Ureter (tissue), 1 donor: ENCODE measurements around the gene NPPA. TPM values are rescaled to one million over a fixed set of nuclear protein-coding genes. Genes with fewer than 3 reads are reported as not detected.
A peak's percentile ranks its signal among the peaks of the same experiment; 100 is the strongest.

Experiments
- DNase-seq: peaks from one replicate; pipeline ENCODE4 v3.0.0-alpha.2; 2020; ENCODE audit warnings: low spot score
- total RNA-seq: library from RNA; stranded (reverse); gene quantifications from one replicate; pipeline ENCODE4 v1.2.4, GENCODE V29; 2023
- donor health status: DM: yes; HTN: yes; CAD: no.

Gene NPPA
- total RNA-seq, 1 donor from 2014 or later: not detected

- DNase-seq: no peak
Measured at GRCh38 chr1:11842154-11843041, 5.2 kb downstream of the NPPA start.

GRCh38 chr1:11841245-11842153 is 6.1 kb downstream of the NPPA start:
- DNase-seq: no peak

- no peak for DNase-seq
Measured at GRCh38 chr1:11839727-11840705, 7.6 kb downstream of the NPPA start.

GRCh38 chr1:11838349-11839272 is 9.0 kb downstream of the NPPA start:
- DNase-seq: peak; percentile 82

GRCh38 chr1:11837767-11838348 is 9.7 kb downstream of the NPPA start:
- DNase-seq: no peak

- no peak for DNase-seq
Measured at GRCh38 chr1:11836955-11837766, 10.4 kb downstream of the NPPA start.

- no peak for DNase-seq
Measured at GRCh38 chr1:11835441-11836225, 11.9 kb downstream of the NPPA start.

- DNase-seq: no peak
Measured at GRCh38 chr1:11833900-11834299, 13.7 kb downstream of the NPPA start.

- no peak for DNase-seq
Measured at GRCh38 chr1:11833497-11833896, 14.1 kb downstream of the NPPA start.

- DNase-seq: no peak
Measured at GRCh38 chr1:11831945-11832725, 15.4 kb downstream of the NPPA start.

GRCh38 chr1:11828511-11828910 is 19.1 kb downstream of the NPPA start:
- DNase-seq: no peak

GRCh38 chr1:11826946-11827345 is 20.6 kb downstream of the NPPA start:
- no peak for DNase-seq

- no peak for DNase-seq
Measured at GRCh38 chr1:11825131-11825530, 22.5 kb downstream of the NPPA start.

GRCh38 chr1:11823366-11824137 is 24.0 kb downstream of the NPPA start:
- no peak for DNase-seq

GRCh38 chr1:11822091-11822490 is 25.5 kb downstream of the NPPA start:
- no peak for DNase-seq

GRCh38 chr1:11817192-11817591 is 30.4 kb downstream of the NPPA start:
- no peak for DNase-seq

GRCh38 chr1:11813021-11813420 is 34.6 kb downstream of the NPPA start:
- DNase-seq: no peak
